Astrocyte (in vitro differentiated cells and primary cell): Measurements from ENCODE around the gene STMND1. TPM values are rescaled to one million over a fixed set of nuclear protein-coding genes. Genes with fewer than 3 reads are reported as not detected.

Source experiments
- DNase-seq: peaks from one replicate; pipeline ENCODE4 v3.0.0-alpha.2; 2010; ENCODE audit warnings: low read depth
- FAIRE-seq: peaks from 2 replicates; lab custom pipeline; 2011; peaks lifted over from hg19 to GRCh38; lab: Jason Lieb, UNC
- H2AFZ ChIP-seq: 2 replicates; pipeline ENCODE4 v1.6.0; 2012; ENCODE audit warnings: low read depth, low read length, inconsistent platforms
- H3K27ac ChIP-seq: 2 replicates; pipeline ENCODE4 v1.5.1; 2011; ENCODE audit warnings: low read depth, low read length, inconsistent platforms
- H3K27me3 ChIP-seq: 2 replicates; pipeline ENCODE4 v1.6.0; 2011; ENCODE audit warnings: low read length, inconsistent platforms; ENCODE audit not compliant: insufficient read depth
- H3K36me3 ChIP-seq: 2 replicates; pipeline ENCODE4 v1.5.1; 2011; ENCODE audit warnings: low read length, inconsistent platforms; ENCODE audit not compliant: insufficient read depth
- H3K4me1 ChIP-seq: 2 replicates; pipeline ENCODE4 v1.5.1; 2011; ENCODE audit warnings: low read length, inconsistent platforms; ENCODE audit not compliant: insufficient read depth
- H3K4me2 ChIP-seq: 2 replicates; pipeline ENCODE4 v1.6.0; 2012; ENCODE audit warnings: low read length, inconsistent platforms
- H3K4me3 ChIP-seq: 2 replicates; pipeline ENCODE4 v1.5.1; 2011; ENCODE audit warnings: low read depth, mild to moderate bottlenecking, low read length, inconsistent platforms; ENCODE audit not compliant: insufficient read depth
- H3K79me2 ChIP-seq: 2 replicates; pipeline ENCODE4 v1.6.0; 2012; ENCODE audit warnings: mild to moderate bottlenecking, low read length, inconsistent platforms; ENCODE audit not compliant: insufficient read depth
- H3K9ac ChIP-seq: 2 replicates; pipeline ENCODE4 v1.6.0; 2012; ENCODE audit warnings: mild to moderate bottlenecking, low read length, inconsistent platforms
- H3K9me3 ChIP-seq: 2 replicates; pipeline ENCODE4 v1.5.1; 2012; ENCODE audit warnings: low read depth, mild to moderate bottlenecking, low read length, inconsistent platforms; ENCODE audit not compliant: insufficient read depth
- H4K20me1 ChIP-seq: 2 replicates; pipeline ENCODE4 v1.6.0; 2012; ENCODE audit warnings: low read length, inconsistent platforms; ENCODE audit not compliant: insufficient read depth
- H3K27ac Mint-ChIP-seq: one replicate; pipeline ENCODE4 v1.8.0; 2021; ENCODE audit warnings: mild to moderate bottlenecking, mixed read lengths; ENCODE audit not compliant: unreplicated experiment
- H3K27me3 Mint-ChIP-seq: one replicate; pipeline ENCODE4 v1.8.0; 2021; ENCODE audit warnings: low read depth, mixed read lengths; ENCODE audit not compliant: unreplicated experiment
- H3K36me3 Mint-ChIP-seq: one replicate; pipeline ENCODE4 v1.8.0; 2021; ENCODE audit warnings: low read depth, mixed read lengths; ENCODE audit not compliant: unreplicated experiment
- H3K4me1 Mint-ChIP-seq: one replicate; pipeline ENCODE4 v1.8.0; 2021; ENCODE audit warnings: low read depth, mixed read lengths; ENCODE audit not compliant: unreplicated experiment
- H3K4me3 Mint-ChIP-seq: one replicate; pipeline ENCODE4 v1.8.0; 2021; ENCODE audit warnings: mild to moderate bottlenecking, moderate library complexity, mixed read lengths; ENCODE audit not compliant: unreplicated experiment
- H3K9me3 Mint-ChIP-seq: one replicate; pipeline ENCODE4 v1.8.0; 2021; ENCODE audit warnings: mild to moderate bottlenecking, mixed read lengths; ENCODE audit not compliant: unreplicated experiment
- EZH2 ChIP-seq: IDR thresholded peaks from 2 replicates; pipeline ENCODE4 v1.6.1; 2012; ENCODE audit warnings: mild to moderate bottlenecking, low read length, inconsistent platforms; ENCODE audit not compliant: insufficient read depth
- total RNA-seq: library from RNA; stranded (reverse); gene quantifications from 2 replicates; pipeline ENCODE4 v1.2.1, GENCODE V29; 2021
- TF ChIP-seq, protein P1 (sequence below): IDR thresholded peaks from 2 replicates; pipeline ENCODE4 v1.5.1; 2011; ENCODE audit warnings: low read depth, mild to moderate bottlenecking, inconsistent platforms, low read length, moderate library complexity; ENCODE audit not compliant: insufficient read depth

STMND1 gene
- total RNA-seq, 1 donor from 2014 or later = 0.16 TPM

DNA sequence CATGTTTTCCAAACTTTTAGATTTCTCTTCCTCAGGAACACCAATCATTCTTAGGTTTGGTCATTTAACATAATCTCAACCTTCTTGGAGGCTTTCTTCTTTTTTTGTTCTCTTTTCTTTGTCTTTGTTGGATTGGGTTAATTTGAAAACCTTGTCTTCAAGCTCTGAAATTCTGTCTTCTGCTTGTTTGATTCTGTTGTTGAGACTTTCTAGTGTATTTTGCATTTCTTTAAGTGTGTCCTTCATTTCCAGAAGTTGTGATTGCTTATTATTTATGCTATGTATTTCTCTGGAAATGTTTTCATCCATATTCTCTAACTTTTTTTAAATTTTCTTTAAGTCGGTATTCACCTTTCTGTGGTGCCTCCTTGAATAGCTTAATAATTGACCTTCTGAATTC is 42.2 kb downstream of the STMND1 start:
- no peak overlapping the region for H3K4me3 ChIP-seq
- no peak overlapping the region for H3K27ac ChIP-seq
- Mint-ChIP-seq H3K27ac (no peak overlapping the region), H3K4me3 (no peak overlapping the region), H3K4me1 (no peaks in the 10 kb centered on the region), H3K9me3 (peaks cover 25% of the 10 kb centered on the region), H3K36me3 (no peaks in the 10 kb centered on the region), H3K27me3 (no peaks in the 10 kb centered on the region)
- H3K9ac ChIP-seq = no peak overlapping the region
- no peaks in the 10 kb centered on the region for H4K20me1 ChIP-seq
- no peak overlapping the region for H3K4me2 ChIP-seq
- TF ChIP-seq, protein P1, sequence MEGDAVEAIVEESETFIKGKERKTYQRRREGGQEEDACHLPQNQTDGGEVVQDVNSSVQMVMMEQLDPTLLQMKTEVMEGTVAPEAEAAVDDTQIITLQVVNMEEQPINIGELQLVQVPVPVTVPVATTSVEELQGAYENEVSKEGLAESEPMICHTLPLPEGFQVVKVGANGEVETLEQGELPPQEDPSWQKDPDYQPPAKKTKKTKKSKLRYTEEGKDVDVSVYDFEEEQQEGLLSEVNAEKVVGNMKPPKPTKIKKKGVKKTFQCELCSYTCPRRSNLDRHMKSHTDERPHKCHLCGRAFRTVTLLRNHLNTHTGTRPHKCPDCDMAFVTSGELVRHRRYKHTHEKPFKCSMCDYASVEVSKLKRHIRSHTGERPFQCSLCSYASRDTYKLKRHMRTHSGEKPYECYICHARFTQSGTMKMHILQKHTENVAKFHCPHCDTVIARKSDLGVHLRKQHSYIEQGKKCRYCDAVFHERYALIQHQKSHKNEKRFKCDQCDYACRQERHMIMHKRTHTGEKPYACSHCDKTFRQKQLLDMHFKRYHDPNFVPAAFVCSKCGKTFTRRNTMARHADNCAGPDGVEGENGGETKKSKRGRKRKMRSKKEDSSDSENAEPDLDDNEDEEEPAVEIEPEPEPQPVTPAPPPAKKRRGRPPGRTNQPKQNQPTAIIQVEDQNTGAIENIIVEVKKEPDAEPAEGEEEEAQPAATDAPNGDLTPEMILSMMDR = no peak
- no peak for TF ChIP-seq EZH2
- H3K36me3 ChIP-seq = no peaks in the 10 kb centered on the region
- DNase-seq (no peak), FAIRE-seq (no peak)
- H3K27me3 ChIP-seq = no peaks in the 10 kb centered on the region
- H3K4me1 ChIP-seq = no peaks in the 10 kb centered on the region
- no peaks in the 10 kb centered on the region for H3K79me2 ChIP-seq
- H3K9me3 ChIP-seq = no peaks in the 10 kb centered on the region
- H2AFZ ChIP-seq = no peak overlapping the region

GRCh38 chr6:17149571-17149970 is 47.7 kb downstream of the STMND1 start:
- Mint-ChIP-seq H3K4me3 (no peak overlapping the region), H3K27ac (no peak overlapping the region), H3K36me3 (no peaks in the 10 kb centered on the region), H3K4me1 (no peaks in the 10 kb centered on the region), H3K27me3 (peaks cover 4% of the 10 kb centered on the region), H3K9me3 (peaks cover 19% of the 10 kb centered on the region)
- Histone ChIP-seq H3K4me3 (no peak overlapping the region), H3K4me1 (no peaks in the 10 kb centered on the region), H3K9ac (no peak overlapping the region), H2AFZ (no peak overlapping the region), H4K20me1 (no peaks in the 10 kb centered on the region), H3K79me2 (no peaks in the 10 kb centered on the region), H3K27me3 (no peaks in the 10 kb centered on the region), H3K36me3 (no peaks in the 10 kb centered on the region), H3K9me3 (no peaks in the 10 kb centered on the region), H3K27ac (no peak overlapping the region), H3K4me2 (no peak overlapping the region)
- TF ChIP-seq, protein P1 = no peak
- TF ChIP-seq EZH2 = no peak
- FAIRE-seq (no peak), DNase-seq (no peak)

GRCh38 chr6:17150096-17150495 is 48.2 kb downstream of the STMND1 start:
- FAIRE-seq (no peak), DNase-seq (no peak)
- no peak overlapping the region for H3K4me2 ChIP-seq
- H4K20me1 ChIP-seq = no peaks in the 10 kb centered on the region
- H3K4me1 Mint-ChIP-seq = no peaks in the 10 kb centered on the region
- H3K27me3 ChIP-seq = no peaks in the 10 kb centered on the region
- peaks cover 13% of the 10 kb centered on the region for H3K9me3 Mint-ChIP-seq
- no peak overlapping the region for H3K9ac ChIP-seq
- H3K9me3 ChIP-seq = no peaks in the 10 kb centered on the region
- no peak overlapping the region for H3K27ac Mint-ChIP-seq
- no peaks in the 10 kb centered on the region for H3K4me1 ChIP-seq
- H3K4me3 ChIP-seq = no peak overlapping the region
- no peaks in the 10 kb centered on the region for H3K36me3 Mint-ChIP-seq
- TF ChIP-seq, protein P1 = no peak
- no peaks in the 10 kb centered on the region for H3K36me3 ChIP-seq
- no peak overlapping the region for H2AFZ ChIP-seq
- no peaks in the 10 kb centered on the region for H3K79me2 ChIP-seq
- H3K27ac ChIP-seq = no peak overlapping the region
- H3K4me3 Mint-ChIP-seq = no peak overlapping the region
- H3K27me3 Mint-ChIP-seq = peaks cover 4% of the 10 kb centered on the region
